HG03442 (cell line): Measurements from ENCODE around the gene DMRT1.
"Not testable (repeated sequence)": the region's sequence is repeated elsewhere in the genome, so short reads cannot be mapped to it uniquely, and the experiment has no call there.

ENCODE experiments used
- ATAC-seq: cut with Tn5 transposase; IDR thresholded peaks from one replicate; pipeline ENCODE4 v1.9.1; 2021; ENCODE audit warnings: mild to moderate bottlenecking, moderate library complexity; ENCODE audit not compliant: unreplicated experiment

DMRT1 gene

GRCh38 chr9:994005-994404 lies 152.5 kb downstream of the DMRT1 start:
- ATAC-seq, result peak; percentile 59

DNA sequence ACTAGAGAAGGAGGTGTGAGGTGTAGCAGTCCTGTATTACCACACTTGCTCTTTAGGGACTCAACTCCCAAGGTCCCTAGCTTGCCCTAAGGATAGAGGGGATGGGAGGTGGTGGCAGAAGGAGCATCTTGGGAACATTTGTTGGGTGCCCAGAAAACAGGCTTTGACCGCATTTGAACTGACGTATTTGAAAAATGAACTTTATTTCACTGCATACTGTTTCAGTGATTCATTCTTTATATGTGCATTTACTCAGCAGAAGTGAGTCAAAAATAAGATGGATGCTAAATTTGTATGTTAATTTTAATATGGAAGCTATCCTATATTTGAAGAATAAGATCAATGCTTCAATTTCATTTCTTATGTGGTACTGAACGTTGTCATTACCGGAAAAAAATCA lies 153.7 kb downstream of the DMRT1 start:
- ATAC-seq, result no peak

DNA sequence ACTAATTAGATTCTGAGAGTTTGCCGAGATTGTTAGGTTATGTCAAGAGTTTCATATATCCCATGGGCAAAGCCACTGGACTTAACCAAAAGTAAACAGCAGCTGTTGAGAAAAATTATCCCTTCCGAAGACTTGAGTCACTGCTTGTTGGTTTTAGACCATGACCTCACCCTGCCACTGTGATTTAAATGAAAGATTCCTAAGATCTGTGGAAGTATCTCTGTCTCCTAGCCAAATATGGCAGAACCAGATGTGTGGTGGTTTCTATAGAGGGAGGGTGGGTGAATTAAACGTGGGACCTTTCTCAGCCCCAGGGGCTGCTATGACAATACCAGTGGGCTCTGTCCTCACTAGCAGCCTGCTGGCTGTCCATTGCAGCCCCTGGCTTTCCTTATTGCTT lies 154.3 kb downstream of the DMRT1 start:
- ATAC-seq, result no peak

- not testable (repeated sequence) for ATAC-seq
Measured at GRCh38 chr9:998299-999110, 157.0 kb downstream of the DMRT1 start.

GRCh38 chr9:1001838-1002237 lies 160.3 kb downstream of the DMRT1 start:
- ATAC-seq, result no peak

DNA sequence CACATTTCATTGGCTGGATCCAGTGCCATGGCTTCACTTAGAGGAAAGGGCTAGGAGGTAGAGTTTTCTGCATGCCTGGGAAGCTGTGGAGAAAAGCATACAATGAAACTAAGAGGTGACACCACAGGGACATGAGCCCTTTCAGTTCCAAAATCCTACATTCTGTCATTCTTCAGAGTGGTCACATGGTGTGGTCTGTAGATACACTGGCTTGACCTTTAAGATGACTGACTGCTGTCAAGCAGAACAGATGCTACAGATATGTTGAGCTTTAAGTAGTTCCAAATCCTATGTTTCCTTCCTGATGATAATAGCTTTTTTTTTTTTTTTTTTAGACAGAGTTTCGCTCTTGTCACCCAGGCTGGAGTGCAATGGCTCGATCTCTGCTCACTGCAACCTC lies 161.2 kb downstream of the DMRT1 start:
- ATAC-seq, result no peak

DNA sequence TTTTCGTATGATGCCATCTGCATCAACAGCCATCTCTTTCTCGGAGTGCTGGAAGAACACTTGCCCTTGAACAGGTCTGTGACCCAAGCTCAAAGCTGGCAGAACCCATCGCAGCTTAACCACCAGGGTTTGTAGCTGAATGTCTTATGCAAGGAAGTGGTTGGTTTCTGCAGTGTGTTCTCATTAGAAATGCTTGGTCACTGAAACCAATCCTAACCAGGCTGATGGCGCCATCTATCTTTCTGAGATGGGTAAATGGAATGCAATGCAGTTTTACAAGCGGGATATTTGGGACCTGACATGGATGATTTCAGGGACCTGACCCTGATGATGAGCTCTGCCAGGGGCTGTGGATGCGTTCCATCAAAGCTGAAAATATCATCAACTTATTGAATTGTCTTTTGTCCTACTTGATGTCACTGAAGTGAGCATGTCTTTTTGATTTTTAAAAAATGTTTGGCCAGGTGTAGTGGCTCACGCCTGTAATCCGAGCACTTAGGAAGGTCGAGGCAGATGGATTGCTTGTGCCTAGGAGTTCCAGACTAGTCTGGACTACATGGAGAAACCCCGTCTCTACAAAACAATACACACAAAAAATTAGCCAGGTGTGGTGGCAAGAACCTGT lies 163.7 kb downstream of the DMRT1 start:
- ATAC-seq, result no peak

GRCh38 chr9:1007312-1007711 lies 165.8 kb downstream of the DMRT1 start:
- no peak for ATAC-seq

GRCh38 chr9:1008216-1008615 lies 166.7 kb downstream of the DMRT1 start:
- no peak for ATAC-seq

DNA sequence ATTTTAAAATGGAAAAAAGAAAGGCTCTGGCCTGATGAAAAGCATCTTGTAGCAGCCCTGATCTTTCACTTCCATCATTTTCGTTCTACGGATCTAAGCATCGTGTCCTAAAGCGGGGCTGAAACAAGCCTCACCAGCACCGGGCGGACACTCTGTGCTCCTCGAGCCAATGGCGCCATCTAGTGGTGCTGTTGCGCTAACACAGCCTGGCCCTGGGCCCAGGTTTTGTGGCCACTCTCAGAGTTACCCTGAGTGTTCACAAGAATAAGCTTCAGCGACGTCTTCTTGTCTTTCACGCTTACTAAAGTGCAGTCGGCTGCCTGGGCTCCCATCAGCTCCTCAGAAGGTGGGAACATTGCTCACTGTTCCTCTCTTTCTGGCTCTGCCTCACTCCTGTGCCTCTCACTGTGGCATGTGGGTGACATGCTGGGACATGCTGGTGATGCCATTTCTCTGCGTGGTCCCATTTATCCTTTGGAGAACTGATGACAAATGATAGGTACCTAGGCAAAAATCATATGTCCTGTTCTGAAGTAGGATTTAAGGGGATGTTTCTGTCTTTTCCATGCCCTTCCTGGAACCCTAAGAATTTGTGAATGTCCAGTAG lies 167.7 kb downstream of the DMRT1 start:
- ATAC-seq, result peak; percentile 96

- no peak for ATAC-seq
Measured at GRCh38 chr9:1013021-1013420, 171.5 kb downstream of the DMRT1 start.

GRCh38 chr9:1014225-1014624 lies 172.7 kb downstream of the DMRT1 start:
- ATAC-seq, result no peak

DNA sequence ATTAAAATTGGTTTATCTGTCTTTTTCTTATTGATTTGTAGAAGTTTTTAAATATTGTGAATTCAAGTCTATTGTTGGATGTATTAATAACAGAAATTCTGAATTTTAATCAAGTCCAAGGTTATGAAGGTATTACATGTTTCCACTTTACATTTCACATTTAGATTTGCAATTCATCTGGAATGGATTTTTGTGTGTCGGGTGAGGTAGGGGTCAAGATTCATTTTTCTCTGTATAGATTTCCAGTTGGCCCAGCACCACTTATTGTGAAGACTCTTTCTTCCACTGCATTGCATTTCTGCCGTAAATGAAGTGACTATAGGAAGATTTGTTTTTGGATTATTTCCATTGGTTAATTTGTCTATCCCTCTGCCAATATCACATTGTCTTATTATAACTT lies 173.1 kb downstream of the DMRT1 start:
- no peak for ATAC-seq

DNA sequence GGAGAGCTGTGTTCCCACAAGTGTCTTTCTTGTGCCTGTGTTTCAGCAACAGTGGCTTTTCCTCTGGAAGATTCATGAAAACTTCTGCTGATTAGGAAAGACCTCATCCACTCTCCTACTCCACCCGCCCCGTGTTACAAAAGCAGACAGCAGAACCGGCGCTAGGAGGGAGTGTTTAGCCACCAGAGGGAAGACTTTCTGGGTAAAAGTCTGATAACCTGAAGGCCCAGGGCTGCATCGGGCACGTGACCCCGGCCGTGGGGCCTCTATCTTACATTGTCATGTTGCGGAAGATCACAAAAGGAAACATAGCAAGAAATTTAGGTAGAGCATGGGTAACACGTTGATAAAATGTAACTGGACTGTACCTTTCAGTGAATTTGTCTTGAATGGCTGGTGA lies 176.6 kb downstream of the DMRT1 start:
- ATAC-seq, result no peak
